HG02610 (cell line): Measurements from ENCODE around the gene SIAH1.
A peak's percentile ranks its signal among the peaks of the same experiment; 100 is the strongest.
"Not testable (repeated sequence)": the region's sequence is repeated elsewhere in the genome, so short reads cannot be mapped to it uniquely, and the experiment has no call there.

Experiments used
- ATAC-seq: cut with Tn5 transposase; IDR thresholded peaks from one replicate; pipeline ENCODE4 v1.9.1; 2021; ENCODE audit warnings: mild to moderate bottlenecking, moderate library complexity; ENCODE audit not compliant: unreplicated experiment

Gene SIAH1

GRCh38 chr16:48335961-48336360 is 49.3 kb downstream of the SIAH1 start:
- ATAC-seq, result no peak

- no peak for ATAC-seq
Observed at GRCh38 chr16:48334325-48334724, 50.9 kb downstream of the SIAH1 start.

- no peak for ATAC-seq
Observed at GRCh38 chr16:48332978-48333377, 52.2 kb downstream of the SIAH1 start.

GRCh38 chr16:48330841-48331192 is 54.4 kb downstream of the SIAH1 start:
- ATAC-seq, result no peak

GRCh38 chr16:48330189-48330840 is 54.9 kb downstream of the SIAH1 start:
- no peak for ATAC-seq

GRCh38 chr16:48329138-48329537 is 56.1 kb downstream of the SIAH1 start:
- no peak for ATAC-seq

- peak; percentile 75 for ATAC-seq
Observed at GRCh38 chr16:48326915-48327314, 58.3 kb downstream of the SIAH1 start.

GRCh38 chr16:48323783-48324775 is 61.1 kb downstream of the SIAH1 start:
- no peak for ATAC-seq

- ATAC-seq, result no peak
Observed at GRCh38 chr16:48321317-48322036, 63.7 kb downstream of the SIAH1 start.

GRCh38 chr16:48318630-48319029 is 66.6 kb downstream of the SIAH1 start:
- peak; percentile 64 for ATAC-seq

GRCh38 chr16:48317614-48318315 is 67.4 kb downstream of the SIAH1 start:
- no peak for ATAC-seq

- no peak for ATAC-seq
Observed at GRCh38 chr16:48317026-48317425, 68.2 kb downstream of the SIAH1 start.

- ATAC-seq, result not testable (repeated sequence)
Observed at GRCh38 chr16:48313905-48314304, 71.3 kb downstream of the SIAH1 start.

GRCh38 chr16:48310908-48311641 is 74.1 kb downstream of the SIAH1 start:
- no peak for ATAC-seq
